ENCODE data around the gene NCOR1.
"Not testable (repeated sequence)": the region's sequence is repeated elsewhere in the genome, so short reads cannot be mapped to it uniquely, and the experiment has no call there.

The NCOR1 gene

DNA sequence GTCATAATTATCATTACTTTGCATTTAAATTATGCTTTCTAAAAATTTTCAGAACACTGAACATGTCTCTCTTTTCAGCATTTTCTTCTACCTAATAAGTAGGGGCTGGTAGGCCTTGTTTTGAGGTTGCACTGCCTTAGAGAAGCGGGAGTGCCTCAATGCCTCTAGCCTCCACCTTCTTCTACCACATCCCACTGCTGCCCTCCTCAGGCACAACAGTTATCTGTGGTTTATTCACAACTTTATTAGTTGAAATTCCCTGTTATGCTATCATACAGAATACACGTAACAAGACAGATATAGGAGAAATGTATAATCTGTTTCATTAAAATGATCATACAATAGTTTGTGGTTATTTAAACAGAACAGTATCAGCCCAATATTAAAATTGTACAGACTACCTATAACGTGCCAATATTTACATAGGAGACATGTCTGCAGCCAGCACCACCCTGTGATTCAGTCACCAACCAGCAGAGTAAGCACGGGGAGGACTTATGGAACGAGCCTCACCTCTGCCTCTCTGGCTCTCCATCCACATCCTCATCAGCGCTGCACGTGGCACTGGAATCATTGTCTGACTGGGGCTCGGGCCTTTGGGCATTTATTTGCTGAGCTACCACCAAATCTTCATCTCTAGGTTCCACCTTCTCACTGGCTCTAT is 114.5 kb downstream of the NCOR1 start:
- peak; percentile 26 for DNase-seq (ENCODE audit: low read depth)

DNA sequence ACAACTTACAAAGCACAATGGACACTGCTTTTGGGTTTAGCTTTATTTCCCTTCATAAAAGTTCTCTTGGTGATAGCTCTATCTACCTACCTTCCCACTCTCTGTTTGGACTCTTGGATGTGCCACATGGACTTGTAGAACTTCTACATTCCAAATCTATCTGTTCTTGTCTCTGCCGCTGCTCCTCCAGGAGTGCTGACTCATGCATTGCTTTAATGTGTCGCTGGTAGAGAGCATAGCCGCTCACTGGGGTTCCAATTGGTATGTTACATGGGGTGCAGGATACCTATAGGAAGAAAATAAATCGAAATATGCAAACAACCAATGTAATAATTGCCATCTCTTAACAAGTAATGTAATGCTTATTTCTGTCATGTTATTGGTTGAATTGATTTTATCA is 123.6 kb downstream of the NCOR1 start:
- DNase-seq (ENCODE audit: low read depth), result no peak

DNA sequence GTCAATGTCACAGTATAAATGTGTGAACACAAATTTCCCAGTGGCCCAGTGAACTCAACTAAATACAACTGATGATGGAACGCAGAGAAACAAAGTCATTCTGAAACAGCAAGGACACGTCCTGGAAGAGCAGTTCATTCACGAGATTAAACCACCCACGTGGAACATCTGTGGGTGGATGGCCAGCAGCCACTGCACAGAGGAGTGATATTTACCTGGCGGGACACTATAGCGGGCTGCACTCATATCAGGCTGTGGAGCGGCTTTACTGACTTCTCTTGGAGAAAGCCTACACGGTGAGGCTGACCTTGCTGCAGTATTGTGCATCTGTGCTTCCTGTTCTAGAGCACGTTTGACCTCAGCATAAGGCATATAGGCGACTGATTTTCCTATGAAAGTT is 128.4 kb downstream of the NCOR1 start:
- DNase-seq (ENCODE audit: low read depth), result no peak

DNA sequence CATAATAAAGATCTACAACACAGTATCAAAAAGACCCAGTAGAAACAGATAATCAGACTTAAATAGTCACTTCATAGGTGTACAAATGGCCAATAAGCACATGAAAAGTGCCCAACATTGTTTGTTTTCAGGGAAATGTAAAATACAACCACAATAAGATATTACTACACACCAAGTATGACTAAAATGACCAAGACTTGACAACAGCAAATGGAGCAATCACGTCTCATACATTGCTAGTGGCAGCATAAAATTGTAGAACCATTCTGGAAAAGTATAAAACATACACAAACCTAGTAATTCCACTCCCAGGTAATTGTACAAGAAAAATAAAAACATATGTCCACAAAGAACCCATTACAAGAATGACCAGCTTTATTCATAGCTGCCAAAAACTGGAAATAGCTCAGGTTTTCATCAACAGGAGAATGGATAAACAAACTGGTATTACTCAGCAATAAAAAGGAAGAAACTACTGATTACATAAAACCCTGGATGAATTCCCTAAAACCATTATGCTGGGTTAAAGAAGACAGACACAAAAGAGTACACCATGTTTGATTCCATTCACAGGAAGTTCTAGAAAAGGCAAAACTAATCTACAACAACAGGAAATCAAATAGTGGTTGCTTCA is 130.2 kb downstream of the NCOR1 start:
- peak; percentile 76 for DNase-seq (ENCODE audit: low read depth)

DNA sequence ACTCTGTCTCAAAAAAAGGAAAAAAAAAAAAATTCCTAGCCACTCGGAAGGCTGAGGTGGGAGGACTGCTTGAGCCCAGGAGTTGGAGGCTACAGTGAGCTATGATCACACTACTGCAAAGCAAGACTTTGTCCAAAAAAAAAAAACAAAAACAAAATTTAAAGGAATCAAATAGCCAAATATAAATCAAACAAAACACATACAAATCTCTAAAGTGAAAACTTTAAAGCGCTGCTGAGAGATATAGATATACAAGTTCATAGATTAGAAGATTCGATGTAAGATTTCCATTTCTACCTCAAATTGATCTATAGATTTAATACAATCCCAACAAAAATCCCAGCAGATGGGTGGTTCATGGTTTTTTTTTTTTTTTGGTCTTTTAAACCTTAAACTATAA is 132.1 kb downstream of the NCOR1 start:
- no peak for DNase-seq (ENCODE audit: low read depth)

DNA sequence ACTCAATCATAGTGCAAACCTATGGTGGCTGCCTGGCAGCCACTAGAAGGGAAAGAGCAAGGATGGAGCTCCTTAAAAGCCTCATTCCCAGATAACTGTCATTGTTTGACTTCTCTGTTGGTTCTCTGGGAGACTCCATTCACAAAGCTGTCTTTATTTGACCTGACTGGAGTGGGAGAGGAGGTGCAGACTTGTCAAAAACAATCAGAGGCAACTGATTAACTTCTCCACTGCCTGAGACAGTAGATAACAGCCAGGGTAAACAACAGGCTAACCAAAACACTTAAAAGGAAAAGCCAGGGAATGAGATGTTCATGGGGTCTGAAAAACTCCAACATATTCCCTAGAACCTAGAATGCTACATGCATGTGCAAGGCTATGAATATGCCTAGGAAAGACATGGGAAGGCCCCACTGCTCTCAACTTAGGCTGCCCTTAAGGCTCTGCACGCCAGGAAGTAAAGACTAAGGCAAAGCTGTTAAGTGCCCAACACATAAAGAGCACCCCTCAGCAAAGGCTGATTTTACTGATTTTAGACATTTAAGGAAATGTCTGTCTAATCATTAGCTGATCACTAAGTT is 133.7 kb downstream of the NCOR1 start:
- DNase-seq (ENCODE audit: low read depth), result no peak

DNA sequence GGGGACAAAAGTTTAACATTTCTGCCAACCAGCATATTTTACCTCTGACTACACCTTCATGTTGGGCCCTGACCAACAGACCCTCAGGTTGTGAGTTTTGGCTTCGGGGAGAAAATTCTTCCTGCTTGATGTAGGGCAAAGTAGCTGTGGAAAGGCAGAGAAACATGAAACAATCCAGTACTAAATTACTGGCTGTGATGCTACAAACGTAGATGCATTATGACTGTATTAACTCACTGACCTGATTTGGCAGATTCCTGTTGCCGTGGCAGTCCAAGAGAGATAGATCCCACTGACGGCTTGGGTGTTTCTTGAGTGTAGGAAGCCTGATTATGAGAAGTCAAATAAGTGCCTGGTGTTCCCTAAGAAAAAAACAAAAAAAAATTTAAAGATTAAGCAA is 135.0 kb downstream of the NCOR1 start:
- no peak for DNase-seq (ENCODE audit: low read depth)

DNA sequence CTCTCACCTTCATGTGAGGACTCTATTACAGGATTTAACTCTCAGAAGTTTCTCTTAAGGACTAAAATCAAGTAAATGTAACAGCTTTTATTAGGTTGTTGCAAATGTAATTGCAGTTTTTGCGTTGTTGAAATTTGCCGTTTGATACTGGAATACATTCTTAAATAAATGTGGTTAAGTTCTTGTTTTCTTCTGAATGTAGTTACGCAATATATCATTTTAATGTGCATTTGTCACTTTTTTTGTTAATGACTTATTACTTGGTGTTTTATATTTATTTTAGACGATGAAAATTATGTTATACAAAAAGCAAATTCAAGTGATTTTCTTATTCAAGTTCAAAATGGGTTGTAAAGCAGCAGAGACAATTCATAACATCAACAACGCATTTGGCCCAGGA is 139.4 kb downstream of the NCOR1 start:
- no peak for DNase-seq (ENCODE audit: low read depth)

DNA sequence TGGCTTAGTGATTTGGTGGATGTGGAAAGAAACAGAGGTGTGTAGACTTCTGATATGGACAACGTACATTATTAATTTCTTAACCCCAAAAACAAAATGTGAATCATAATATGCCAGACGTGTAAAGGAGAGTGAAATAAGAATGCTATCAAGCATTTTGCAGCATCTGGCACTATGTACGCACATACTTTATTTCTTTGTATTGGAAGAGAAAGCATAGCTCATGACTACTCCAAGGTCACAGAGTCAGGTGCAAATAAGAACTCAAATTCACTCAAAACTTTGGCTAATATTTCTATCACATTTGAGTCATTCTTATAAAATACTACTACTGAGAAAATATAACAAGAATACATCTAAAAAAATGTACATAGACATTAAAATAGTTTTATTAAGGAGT is 140.9 kb downstream of the NCOR1 start:
- no peak for DNase-seq (ENCODE audit: low read depth)

DNA sequence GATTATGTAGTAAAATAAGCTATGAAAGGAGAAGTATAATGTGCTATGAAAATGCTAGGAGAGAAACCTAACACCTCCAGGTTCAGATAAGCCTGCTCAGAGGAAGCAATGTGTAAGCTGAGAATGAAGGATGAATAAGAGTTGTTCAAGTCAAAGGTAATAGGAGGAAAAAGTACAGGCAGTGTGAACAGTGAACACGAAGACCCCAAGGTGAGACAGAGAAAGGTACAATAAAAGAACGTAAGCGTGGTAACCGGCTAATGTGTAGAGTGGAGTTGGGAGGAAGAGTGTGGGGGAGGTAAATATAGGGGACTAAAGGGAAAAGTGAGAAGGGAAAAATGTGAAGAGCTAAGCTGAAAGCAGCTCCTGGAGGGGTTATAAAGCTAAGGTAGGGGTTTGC is 141.5 kb downstream of the NCOR1 start:
- no peak for DNase-seq (ENCODE audit: low read depth)

DNA sequence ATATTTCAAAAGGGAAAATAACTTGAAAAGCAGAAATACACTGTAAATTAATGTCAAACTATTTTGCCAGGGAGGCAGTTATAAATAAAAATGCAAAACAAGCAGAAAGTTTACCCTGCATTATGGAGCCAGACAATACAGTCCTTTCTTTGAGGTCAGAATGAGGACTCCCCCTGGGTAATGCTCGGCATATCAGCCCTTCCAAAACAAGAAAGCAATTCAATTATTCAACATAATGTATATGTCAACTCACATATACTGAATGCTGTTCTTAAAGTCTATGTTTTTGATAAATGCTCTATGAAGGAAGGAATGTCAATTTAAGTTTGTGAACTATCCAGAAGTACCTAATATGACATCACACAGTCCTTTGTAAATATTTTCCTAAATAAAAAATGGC is 143.3 kb downstream of the NCOR1 start:
- DNase-seq (ENCODE audit: low read depth), result no peak

DNA sequence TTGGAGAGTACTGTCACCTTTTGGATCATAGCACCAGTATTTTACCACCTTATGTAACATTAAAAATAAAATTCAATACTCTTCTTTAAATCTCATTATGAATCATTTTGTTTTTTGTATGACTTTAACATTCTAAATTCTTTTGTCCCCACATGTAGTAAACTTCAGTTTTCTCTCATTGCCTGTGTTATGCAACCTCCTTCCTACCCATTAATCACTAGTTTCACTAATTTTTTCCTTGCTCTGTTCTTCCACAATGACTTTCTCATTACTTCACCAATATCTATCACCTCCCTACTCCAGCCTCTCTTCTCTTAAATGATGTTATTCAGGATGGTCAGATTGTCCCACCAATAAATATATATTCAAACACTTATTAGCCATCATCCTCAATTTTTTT is 147.0 kb downstream of the NCOR1 start:
- peak; percentile 5 for DNase-seq (ENCODE audit: low read depth)

DNA sequence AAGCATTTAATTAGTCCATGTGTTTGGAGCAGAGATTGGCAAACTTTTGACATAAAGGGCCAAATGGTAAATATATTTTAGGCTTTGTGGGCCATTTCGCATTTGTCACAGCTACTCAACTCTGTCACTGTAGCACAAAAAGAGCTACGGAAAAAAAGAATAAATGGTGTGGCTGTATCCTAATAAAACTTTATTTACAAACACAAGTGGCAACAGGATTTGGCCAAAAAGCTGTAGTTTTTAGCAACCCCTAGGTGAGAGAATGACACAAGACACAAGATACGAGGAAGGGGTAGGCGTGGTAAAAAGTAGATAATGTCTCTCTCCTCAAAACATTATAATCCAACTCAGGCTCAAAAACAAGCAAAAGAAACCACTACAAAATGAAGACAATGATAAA is 149.2 kb downstream of the NCOR1 start:
- DNase-seq (ENCODE audit: low read depth), result no peak

DNA sequence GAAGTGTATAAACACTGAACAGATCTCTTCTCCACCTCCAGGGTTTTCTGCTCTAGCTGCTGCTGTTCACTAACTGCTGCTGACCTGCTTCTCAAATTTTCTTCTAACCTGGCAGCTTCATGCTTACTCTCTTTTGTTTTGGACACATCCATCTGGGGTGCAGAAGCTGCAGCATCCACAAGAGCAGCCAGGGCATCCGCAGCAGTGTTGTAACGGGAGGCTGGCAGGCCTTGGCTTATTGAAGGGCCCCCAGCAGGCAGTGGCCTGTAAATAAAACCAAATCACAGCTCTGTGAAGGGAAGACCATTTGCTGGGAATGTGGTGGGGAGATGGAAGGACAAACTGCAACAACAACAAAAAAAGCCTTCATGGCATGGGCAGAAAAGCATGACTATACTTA is 153.7 kb downstream of the NCOR1 start:
- DNase-seq (ENCODE audit: low read depth), result no peak

DNA sequence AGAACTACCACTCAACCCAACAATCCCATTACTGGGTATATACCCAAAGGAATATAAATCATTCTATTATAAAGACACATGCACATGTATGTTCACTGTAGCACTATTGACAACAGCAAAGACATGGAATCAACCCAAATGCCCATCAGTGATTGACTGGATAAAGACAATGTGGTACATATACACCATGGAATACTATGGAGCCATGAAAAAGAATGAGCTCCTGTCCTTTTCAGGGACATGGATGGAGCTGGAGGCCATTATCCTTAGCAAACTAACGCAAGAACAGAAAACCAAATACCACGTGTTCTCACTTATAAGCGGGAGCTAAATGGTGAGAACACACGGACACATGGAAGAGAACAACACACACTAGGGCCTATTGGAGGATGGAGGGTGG is 160.2 kb downstream of the NCOR1 start:
- not testable (repeated sequence) for DNase-seq (ENCODE audit: low read depth)

DNA sequence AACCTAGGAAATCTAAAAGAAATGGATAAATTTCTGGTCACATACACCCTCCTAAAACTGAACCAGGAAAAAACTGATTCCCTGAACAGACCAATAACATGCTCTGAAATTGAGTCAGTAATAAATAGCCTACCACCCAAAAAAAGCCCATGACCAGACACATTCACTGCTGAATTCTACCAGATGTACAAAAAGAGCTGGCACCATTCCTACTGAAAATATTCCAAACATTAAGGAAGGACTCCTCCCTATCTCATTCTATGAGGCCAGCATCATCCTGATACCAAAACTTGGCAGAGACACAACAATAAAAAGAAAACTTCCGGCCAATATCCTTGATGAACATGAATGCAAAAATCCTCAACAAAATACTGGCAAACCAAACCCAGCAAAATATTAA is 162.8 kb downstream of the NCOR1 start:
- DNase-seq (ENCODE audit: low read depth), result peak; percentile 76

DNA sequence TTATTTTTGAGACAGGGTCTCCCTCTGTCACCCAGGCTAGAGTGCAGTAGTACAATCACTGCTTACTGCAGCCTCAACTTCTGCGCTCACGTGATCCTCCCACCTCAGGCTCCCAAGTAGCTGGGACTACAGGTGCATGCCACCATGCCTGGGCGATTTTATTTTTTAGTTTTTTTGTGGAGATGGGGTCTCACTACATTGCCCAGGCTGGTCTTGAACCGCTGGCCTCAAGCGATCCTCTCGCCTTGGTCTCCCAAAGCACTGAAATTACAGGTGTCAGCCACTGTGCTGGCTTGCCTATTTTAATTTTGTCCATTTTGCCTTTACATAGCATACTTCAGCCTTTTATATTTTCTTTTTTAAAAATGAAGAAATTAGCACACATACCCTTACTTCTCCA is 164.5 kb downstream of the NCOR1 start:
- no peak for DNase-seq (ENCODE audit: low read depth)

DNA sequence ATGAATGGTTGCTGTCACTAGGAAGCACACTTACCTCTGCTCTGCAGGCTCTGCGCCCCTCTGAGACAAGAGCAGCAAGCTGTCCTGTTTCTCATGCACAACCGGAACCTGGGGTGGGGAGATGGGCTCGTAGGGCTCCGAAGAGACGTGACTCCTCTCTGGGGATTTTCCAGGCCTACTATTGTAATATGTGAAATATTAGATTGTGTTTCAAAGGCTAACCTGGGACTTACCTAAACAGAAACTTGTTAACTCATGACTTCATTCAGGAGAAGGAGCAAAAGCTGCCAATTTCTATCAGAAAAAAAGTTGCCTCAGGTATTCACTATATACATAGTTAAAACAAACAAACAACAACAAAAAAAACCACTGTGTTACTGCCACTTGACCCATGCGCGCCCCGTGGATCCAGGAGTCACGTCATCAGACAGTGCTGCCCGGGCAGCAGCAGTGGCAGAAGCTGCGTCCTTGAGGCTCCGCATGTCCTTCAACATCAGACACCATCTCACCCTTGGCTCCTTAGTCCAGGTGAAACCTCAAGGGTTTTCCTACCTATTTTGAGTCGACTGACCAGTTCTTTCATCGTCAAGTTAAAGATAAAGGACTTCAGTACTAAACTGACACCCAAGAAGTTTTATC is 166.4 kb downstream of the NCOR1 start:
- no peak for DNase-seq (ENCODE audit: low read depth)

DNA sequence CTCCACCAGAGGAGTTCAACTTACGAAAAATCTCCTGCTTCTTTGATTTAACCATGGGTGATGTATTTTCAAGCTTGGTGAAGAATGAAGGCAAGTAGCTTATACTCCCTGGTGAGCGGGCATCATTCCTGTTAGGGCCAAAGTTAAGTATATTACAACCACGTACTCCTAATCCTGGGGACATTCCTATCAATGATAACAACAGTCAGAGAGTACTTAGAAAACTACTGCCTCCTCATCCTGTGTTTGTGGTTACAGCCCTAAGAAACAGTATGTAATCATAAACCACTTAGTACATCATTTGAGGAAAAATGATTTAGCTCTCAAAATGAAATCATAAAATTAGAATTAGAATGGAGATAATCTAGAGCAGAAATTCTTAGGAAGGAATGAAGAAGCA is 168.4 kb downstream of the NCOR1 start:
- no peak for DNase-seq (ENCODE audit: low read depth)

DNA sequence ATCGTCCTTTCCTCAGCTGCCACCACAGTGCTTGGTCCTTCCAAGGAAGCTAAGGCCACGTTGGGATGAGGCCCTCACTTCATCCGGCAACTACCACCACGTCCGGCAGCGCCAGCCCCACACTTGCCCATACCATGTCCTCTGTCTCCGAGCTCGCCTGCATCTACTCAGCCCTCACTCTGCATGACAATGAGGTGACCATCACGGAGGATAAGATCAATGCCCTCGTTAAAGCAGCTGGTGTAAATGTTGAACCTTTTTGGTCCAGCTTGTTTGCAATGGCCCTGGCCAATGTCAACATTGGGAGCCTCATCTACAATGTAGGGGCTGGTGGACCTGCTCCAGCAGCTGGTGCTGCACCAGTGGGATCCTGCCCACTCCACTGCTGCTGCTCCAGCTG is 170.8 kb downstream of the NCOR1 start:
- DNase-seq (ENCODE audit: low read depth), result no peak

DNA sequence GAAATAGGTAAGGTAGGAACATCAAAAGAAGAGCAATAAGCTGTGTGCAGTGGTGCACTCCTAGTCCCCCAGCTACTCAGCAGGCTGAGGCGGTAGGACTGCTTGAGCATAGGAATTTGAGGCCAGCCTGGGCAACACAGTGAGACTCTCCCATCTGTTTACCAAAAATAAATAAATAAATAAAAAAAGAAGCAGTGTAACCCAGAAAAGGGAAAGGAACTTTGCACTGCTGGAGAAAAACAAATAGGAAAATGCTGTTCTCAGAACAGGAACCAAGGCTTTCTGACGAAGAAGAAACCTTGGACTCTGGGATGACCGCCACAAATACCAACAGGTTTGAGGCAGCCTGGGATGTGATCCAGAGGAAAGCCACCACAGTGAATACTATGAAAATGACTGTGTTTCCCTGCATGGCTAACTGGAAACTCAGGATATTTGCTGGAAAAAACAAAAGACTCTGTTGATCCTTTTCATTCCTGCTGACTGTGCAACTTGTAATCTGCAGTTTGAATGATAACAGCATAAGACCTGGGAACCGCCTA is 174.6 kb downstream of the NCOR1 start:
- DNase-seq (ENCODE audit: low read depth), result peak; percentile 84

DNA sequence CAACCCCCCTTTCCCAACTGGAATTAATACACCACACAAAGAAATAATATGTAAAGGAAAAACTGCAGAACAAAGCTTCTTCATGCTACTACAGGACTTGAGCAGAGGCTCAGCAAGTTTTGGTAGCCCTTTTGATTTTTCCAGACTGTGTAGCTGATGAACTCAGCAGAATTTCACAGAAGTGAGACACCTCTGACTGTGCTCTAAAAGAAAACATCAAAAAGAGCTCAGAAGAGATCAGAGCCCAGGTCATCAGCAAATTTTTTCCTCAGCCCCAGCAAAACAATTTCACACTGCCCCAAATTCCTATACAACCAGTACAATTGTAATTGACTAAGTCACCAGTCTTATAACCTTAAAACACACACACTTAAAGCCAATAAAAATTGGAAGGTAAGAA is 177.7 kb downstream of the NCOR1 start:
- peak; percentile 23 for DNase-seq (ENCODE audit: low read depth)

DNA sequence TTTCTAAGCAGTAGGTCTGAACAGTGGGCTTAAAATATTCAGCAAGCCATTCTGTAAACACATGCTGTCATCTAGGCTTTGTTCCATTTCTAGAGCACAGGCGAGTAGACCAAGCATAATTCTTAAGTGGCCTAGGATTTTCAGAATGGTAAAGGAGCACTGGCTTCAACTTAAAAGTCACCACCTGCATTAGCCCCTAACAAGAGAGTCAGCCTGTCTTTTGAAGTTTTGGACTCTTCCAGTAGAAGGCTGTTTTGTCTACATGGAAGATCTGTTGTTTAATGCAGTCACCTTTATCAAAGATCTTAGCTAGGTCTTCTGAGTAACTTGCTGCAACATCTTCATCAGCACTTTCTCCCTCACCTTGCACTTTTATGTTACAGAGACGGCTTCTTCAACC is 179.1 kb downstream of the NCOR1 start:
- DNase-seq (ENCODE audit: low read depth), result no peak

Data from EH (cell line).